T-helper 1 cell (primary cell): ENCODE data around the gene RFNG.

Source experiments
- DNase-seq, 5 donors: peaks; one replicate each; pipeline ENCODE4 v3.0.0-alpha.2; 2012 to 2020

Gene RFNG

GRCh38 chr17:82058230-82058854 is 6.7 kb upstream of the RFNG start:
- no peak for DNase-seq

GRCh38 chr17:82056729-82057621 is 5.4 kb upstream of the RFNG start:
- no peak for DNase-seq

GRCh38 chr17:82055965-82056728 is 4.5 kb upstream of the RFNG start:
- no peak for DNase-seq

DNA sequence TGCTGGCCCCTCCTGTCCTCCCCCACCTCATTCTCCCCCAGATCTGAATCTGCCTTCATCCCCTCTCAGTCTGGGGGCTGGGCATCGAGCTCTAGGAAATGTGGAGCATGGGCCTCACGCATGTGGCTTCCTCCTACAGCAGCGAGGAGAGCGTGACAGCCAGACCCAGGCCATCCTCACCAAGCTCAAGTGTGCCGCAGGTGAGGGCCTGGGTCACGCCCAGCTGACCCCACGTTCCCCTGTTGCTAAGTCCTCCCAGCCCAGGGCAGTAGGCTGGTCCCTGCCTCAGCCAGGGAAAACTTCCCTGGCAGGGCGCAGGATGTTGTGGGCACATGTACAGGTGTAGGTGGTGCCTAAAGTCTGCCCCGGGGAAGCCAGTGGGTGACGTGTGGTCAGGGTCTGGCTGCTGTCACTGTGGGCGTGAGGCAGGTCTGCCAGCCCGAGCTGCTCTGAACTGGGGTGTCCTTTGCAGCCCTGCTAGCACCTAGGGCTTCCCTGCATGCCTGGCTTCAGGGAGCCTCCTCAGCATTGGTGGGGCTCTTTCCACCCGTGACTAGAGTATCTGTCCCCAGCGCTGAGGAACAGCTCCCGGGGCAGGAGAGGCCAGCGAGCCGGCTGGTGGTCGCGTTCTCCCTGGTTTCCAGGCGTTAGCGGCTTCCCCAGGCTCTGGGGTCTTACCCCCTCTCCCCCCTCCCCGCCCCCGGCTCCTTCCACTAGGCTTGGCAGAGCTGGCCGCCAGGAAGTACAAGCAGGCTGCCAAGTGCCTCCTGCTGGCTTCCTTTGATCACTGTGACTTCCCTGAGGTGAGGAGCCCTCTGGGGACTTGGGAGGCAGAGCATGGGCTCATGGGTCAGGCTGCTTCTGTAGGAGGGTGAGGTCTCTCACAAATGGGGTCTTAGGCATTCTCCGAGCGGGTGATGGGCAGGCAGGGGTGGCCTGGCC is 3.7 kb upstream of the RFNG start:
- no peak for DNase-seq

DNA sequence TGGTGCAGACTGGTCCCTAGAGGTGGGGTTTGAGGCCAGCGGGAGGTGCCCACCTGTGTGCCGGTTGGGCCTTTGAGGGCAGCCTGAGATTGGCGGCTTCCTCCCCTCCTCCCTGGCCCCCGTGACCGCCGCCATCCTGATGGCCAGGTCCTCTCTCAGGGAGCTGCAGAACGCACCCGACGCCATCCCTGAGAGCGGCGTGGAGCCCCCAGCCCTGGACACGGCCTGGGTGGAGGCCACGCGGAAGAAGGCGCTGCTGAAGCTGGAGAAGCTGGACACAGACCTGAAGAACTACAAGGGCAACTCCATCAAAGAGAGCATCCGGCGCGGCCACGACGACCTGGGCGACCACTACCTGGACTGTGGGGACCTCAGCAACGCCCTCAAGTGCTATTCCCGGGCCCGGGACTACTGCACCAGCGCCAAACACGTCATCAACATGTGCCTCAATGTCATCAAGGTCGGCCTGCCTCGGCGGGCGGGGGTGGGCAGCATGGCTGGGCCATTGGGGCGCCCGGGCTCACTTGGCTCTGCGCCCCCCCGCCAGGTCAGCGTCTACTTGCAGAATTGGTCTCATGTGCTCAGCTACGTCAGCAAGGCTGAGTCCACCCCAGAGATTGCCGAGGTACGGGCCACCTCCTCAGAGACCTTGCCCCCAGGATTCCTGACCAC is 2.9 kb upstream of the RFNG start:
- no peak for DNase-seq

DNA sequence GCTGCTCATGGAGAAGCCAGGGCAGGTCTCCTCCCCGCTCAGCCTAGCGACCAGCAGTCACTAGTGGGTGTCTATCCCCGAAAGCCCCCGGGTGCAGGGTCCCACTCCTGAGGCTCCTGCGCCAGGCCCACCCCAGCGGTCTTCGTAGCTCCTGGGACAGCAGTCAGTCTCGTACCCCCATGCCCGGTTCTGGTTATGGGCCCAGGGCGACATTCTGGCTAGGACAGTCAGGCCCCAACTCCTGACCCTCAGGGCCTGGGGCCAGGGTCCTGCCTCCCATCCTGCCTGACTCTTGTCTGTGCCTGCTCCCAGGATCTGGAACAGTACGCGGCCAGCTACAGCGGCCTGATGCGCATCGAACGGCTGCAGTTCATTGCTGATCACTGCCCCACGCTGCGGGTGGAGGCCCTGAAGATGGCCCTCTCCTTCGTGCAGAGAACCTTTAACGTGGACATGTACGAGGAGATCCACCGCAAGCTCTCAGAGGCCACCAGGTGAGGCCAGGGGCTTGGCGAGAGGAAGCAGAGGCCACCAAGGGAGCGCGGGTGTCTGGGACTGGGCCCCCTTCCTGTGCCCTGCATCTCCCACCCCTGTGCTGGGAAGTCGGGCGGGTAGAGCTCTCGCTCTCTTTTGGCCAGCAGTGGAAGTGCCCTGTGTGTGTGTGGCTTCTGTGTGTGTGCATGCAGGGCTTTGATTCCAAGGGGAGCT is 2.1 kb upstream of the RFNG start:
- DNase-seq = no peak

DNA sequence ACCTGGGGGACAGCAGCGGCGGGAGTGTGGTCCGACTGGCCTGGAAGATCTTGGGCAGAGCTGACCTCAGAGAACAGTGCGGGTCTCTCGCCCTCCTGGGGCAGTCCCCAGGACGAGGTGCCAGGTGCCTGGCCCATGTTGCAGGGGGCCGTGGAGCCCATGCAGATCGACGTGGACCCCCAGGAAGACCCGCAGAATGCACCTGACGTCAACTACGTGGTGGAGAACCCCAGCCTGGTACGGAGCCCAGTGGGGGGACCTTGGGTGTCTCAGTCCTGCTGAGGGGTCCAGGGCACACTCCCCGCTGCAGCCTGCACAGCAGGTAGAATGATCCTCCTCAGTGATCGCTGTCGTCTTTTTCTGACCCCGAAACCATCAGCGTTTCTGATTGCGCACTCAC is 1.5 kb upstream of the RFNG start:
- DNase-seq = no peak

DNA sequence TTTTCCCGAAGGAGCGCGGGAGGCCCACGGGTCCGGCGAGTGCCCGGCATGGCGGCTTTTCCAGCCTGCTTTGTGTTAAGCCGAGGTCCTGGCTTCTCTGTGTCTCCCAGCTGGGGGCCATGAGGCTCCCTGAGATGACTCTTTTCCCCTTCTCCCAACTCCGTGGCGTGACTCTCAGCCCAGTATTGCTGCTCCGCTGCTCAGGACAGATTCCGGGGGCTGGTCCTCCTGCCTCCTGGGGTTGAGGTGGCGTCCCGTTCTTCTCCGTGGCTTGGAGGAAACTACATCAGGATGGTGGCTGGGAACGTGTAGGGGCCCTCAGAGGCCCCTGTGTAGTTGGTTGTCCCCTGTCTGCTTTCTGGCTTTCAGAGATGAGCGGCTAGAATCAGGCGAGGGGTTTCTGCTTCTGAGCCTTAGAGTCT is 1.0 kb upstream of the RFNG start:
- no peak for DNase-seq

DNA sequence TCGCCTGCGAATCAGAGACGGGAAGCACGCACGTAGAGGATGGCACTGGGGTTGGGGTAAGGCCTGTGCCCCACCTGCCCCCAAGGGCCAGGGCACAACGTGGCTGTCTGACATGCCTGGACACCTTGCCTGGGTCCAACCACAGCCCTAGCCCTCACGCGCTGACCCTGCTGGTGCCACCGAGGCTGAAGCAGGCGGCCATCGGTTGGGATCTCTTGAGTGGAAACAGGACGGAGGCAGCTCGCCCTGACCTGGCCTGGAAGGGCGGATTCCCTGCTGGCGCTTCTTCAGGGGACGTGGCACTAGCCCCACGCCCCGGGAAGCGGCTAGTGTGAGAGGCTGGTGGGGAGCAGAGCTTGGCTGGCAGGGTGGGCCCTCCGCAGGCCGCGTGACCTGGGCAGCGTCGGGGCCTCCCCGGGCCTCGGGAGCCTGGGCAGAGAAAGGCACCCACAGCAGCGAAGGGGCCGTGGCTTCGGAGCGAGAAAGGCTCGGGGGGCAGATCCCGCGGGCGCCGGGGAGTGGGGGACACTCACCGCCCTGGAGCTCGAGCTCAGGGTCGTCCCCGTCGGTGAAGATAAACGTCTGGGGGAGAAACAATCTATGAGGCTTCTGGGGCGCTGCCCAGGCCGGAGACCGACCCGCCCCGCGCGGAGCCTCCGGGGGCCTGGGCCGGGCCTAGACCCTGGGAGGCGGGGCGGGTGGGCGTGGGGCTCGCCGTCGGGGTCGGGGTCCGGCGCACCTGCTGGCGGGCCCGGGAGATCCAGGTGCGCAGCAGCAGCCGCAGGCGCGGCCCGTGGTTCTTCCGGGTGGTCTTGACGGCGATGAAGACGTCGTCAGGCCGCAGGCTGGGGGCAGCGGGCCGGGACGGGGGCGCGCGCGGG is 610 bp downstream of the RFNG start:
- DNase-seq = peak in 1 of 5 donors; percentile 5

DNA sequence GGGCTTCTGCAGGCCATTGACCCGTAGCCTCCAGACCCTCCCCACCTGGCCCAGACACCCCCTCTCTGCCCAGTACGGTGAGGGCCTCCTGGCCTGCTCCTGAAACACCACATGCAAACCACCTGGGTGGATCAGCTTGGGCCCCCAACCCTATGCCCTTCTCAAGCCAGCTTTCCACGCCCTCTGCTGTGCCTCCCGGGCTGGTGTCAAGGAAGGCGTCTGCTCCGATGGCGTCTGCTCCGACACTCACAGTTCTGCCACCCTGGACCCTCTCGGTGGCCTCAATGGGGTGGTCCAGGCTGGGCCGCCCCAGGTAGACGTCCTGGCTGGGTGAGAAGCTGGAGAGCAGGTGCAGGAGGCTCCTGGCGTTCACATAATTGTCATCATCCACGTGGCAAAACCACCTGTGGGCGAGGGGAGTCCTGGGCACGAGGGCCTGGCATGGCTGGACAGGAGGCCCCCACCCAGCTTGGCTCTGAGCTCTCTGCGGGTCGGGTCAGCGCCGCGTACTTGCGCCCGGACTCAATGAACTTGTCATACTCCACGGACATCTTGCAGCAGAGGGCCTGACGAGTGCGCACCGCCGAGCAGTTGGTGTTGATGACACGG is 1.4 kb downstream of the RFNG start:
- peak in 1 of 5 donors; percentile 5 for DNase-seq

DNA sequence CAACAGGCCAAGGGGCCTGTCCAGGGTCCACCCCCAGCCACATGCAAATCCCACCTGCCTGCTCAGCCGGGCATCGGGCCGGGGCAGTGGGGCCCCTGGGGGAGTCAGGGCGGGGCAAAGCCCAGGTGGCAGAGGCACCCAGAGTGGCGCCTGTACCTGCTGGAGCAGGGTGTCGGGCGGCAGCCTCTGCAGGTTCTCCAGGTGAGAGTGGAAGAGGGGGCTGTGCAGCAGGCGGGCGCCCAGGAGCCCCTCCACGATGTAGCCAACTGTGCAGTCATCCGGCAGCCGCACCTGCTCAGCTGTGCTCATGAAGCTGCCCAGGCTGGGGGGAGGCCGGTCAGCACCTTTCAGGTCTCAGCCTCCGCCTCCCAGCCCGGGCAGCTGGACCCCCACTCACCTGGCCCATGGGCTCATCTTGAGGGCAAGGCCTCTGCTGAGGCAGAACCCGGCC is 2.1 kb downstream of the RFNG start:
- DNase-seq = peak in 1 of 5 donors; percentile 4

DNA sequence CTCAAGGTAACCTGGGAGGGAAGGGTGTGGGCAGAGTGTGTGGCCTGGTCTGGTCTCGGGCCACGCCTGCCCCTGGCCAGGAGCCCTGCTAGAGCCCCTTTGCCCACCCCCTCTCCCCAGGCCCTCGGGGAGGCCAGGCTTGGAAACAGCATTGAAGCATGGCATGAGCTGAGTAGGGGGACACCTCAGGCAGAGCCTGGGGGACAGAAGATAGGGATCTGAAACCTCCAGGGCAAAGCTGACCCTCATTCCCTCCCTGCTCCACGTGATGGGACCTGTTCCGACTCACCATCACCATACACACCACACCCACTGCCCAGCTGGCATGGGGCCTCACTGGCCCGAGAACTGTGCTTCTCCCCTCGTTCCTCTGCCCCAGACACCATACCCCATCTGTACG is 2.5 kb downstream of the RFNG start:
- no peak for DNase-seq

DNA sequence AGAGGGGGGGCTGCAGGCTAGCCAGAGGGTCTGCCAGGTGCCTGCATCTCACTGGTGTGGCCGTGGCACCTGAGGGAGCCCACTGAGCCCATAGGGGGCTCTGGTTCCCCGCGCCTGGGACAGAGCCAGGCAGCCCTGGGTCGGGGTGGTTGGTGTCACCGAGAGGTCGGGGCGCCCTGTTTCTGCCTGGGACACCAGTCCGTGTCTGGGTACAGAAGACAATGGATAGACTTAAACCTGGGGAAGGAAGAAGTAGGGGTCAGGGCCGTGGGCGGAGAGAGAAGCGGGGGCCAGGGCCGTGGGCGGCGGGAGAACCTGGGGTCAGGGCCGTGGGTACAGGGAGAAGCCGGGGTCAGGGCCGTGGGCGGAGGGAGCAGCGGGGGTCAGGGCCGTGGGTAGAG is 3.0 kb downstream of the RFNG start:
- DNase-seq = no peak

DNA sequence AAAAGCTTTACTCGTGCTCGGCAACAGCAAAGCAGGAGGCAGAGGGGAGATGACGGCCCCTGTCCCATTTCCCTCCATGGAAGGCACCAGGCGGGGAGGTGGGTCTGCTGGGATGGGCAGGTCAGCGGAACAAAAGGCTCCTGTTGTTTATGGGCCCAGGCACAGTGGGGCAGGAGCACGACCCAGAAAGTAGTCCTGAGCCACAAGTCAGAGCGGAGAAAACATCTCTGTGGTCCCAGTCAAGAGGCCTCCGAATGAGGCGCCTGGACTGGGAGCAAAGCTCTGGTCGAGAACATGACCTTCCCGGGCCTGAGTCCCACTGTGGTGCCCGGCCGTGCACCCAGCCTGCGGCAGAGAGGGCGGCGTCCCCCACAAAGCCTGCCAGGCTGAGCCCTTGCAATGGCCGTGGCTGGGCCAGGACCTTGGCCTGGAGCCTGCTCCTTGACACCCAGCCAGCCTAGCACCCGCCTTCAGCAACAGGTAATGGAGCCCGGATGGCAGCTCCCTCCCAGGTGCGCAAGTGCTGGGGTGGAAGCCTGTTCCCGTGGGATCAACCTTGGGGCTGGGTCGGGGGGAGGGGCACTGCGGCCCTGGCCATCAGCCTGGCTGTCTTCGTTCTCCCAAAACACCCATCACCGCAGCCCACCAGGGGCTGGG is 3.6 kb downstream of the RFNG start:
- peak in 1 of 5 donors; percentile 1 for DNase-seq

DNA sequence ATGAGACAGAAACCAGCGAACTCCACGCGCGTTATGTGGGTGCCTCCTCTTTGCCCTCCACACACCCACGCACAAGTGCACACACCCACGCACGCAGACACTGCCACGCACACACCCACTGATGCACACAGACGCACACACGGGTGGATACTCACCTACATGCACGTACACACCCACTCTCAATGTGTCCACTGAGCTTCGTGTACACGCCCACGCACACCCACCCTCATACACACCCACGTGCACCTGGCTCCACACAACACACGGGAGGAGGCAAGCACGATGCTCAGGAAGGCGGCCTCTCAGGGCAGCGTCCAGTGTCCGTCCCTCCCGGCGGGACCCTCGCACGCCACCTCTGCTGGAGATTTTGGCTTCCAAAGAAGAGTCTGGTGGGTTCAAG is 4.2 kb downstream of the RFNG start:
- peak in 1 of 5 donors; percentile 1 for DNase-seq

DNA sequence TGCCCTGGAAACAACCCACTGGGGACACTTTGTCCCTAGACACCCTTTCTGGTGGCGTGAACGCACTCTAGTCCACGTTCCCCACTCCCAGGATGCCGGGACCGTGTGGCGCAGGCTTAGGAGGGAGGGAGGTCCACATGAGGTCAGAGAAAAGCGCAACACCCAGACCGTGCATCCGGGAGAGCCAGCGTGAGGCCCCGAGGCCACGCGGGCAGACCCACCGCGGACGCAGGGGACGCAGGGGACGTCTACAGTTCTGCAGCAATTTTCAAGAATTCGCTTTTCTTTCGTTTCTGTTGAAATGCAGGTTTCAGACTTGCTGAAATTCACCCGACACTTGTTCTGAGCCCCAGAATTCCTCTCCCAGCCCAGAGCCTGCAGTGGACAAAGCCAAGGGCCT is 4.7 kb downstream of the RFNG start:
- DNase-seq = no peak

GRCh38 chr17:82045936-82046484 is 5.6 kb downstream of the RFNG start:
- no peak for DNase-seq

- DNase-seq = no peak
Measured at GRCh38 chr17:82043507-82043906, 8.1 kb downstream of the RFNG start.

DNA sequence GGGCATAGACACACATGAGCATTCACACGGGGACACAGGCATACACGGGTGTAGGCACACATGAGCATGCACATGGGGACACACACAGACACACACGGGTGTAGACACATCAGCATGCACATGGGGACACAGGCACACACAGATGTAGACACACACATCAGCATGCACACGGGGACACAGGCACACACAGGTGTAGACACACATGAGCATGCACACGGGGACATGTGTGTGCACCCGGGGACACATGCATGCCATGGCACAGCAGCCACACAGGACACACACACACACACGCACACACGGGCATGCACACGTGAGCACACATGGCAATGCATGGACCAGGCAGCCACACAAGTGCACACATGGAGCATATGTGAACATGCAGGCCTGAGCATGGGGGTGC is 9.0 kb downstream of the RFNG start:
- no peak for DNase-seq
